Skeletal muscle tissue (tissue), 4 donors: ENCODE data around the gene SGK1. TPM values are rescaled to one million over a fixed set of nuclear protein-coding genes. Genes with fewer than 3 reads are reported as not detected.
"Not testable (repeated sequence)": the region's sequence is repeated elsewhere in the genome, so short reads cannot be mapped to it uniquely, and the experiment has no call there.

ENCODE experiments used
- H3K27ac ChIP-seq: one replicate; pipeline ENCODE4 v1.7.0; 2013; ENCODE audit warnings: mild to moderate bottlenecking, low read depth, low read length, inconsistent platforms
- H3K27me3 ChIP-seq, 3 donors: one replicate each; pipeline ENCODE4 v1.7.0; 2013; ENCODE audit warnings: low read length in 3 of 3; ENCODE audit not compliant: control insufficient read depth in 3 of 3, insufficient read depth in 3 of 3
- H3K36me3 ChIP-seq, 3 donors: one replicate each; pipeline ENCODE4 v1.7.0; 2013; ENCODE audit warnings: low read length in 3 of 3; ENCODE audit not compliant: control insufficient read depth in 3 of 3, insufficient read depth in 3 of 3
- H3K4me1 ChIP-seq, 3 donors: one replicate each; pipeline ENCODE4 v1.7.0; 2013; ENCODE audit warnings: low read length in 3 of 3, mild to moderate bottlenecking in 3 of 3; ENCODE audit not compliant: control insufficient read depth in 3 of 3, insufficient read depth in 3 of 3
- H3K4me3 ChIP-seq, 3 donors: one replicate each; pipeline ENCODE4 v1.7.0; 2013; ENCODE audit warnings: low read length in 3 of 3
- H3K9ac ChIP-seq, 3 donors: one replicate each; pipeline ENCODE4 v1.7.0; 2013; ENCODE audit warnings: low read length in 3 of 3, mild to moderate bottlenecking in 3 of 3, moderate library complexity in 2 of 3, low read depth in 1 of 3
- H3K9me3 ChIP-seq, 3 donors: one replicate each; pipeline ENCODE4 v1.7.0; 2013; ENCODE audit warnings: low read length in 3 of 3; ENCODE audit not compliant: control insufficient read depth in 3 of 3
- total RNA-seq: library from RNA; depleted of rRNA; stranded (reverse); fragments of >200 nt; gene quantifications from one replicate; pipeline ENCODE4 v1.2.3, GENCODE V29; 2014
- donor health status: Osteomylitis.

SGK1 gene
- total RNA-seq, 1 donor from 2014 or later = 74.1 TPM

DNA sequence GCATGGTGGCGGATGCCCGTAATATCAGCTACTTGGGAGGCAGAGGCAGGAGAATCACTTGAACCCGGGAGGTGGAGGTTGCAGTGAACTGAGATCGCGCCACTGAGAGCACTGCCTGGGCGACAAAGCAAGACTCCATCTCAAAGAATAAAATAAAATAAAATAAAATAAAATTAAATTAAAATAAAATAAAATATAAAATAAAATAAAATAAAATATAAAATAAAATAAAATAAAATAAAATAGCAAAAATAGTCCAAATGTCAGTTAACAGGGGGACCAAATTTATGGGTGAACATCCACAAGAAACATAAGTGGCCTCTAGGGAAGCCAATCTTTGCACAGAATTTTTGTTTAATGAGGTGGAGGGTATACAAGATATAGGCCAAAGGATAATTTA, 120.2 kb downstream of the SGK1 start:
- H3K9ac ChIP-seq, H3K9me3 ChIP-seq, H3K4me1 ChIP-seq: not testable (repeated sequence)

DNA sequence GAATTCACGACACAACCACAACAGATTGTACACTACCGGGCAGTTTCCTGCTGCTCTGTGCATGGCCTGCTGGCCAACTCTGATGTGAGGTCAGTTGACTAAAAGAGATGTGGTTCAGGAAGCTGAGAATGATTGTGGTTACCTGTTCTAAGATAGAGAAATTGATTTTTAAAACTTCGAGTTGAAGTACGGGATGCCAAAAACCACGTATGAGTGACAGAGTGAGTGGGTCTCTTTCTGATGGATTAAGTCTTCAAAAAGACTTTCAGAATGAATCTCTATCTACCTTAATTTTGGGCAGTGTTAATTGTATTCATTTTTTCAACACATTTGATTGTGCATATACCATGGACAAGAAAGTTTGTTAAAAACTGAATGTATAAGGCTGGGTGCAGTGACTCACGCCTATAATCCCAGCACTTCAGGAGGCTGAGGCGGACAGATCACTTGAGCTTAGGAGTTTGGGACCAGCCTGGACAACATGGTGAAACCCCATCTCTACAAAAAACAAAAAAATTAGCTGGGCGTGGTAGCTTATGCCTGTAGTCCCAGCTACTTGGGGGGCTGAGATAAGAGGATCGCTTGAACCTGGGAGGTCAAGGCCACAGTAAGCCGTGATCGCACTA, 121.2 kb downstream of the SGK1 start:
- H3K9ac ChIP-seq = no peak overlapping the region
- no peaks in the 10 kb centered on the region for H3K36me3 ChIP-seq
- H3K27ac ChIP-seq = no peak overlapping the region
- H3K27me3 ChIP-seq = no peaks in the 10 kb centered on the region
- no peak overlapping the region for H3K4me3 ChIP-seq
- no peaks in the 10 kb centered on the region for H3K9me3 ChIP-seq
- H3K4me1 ChIP-seq = no peaks in the 10 kb centered on the region

More for the DNA sequence above, 120.2 kb downstream of the SGK1 start:
- H3K4me3 ChIP-seq, H3K27me3 ChIP-seq, H3K27ac ChIP-seq, H3K36me3 ChIP-seq: not testable (repeated sequence)

DNA sequence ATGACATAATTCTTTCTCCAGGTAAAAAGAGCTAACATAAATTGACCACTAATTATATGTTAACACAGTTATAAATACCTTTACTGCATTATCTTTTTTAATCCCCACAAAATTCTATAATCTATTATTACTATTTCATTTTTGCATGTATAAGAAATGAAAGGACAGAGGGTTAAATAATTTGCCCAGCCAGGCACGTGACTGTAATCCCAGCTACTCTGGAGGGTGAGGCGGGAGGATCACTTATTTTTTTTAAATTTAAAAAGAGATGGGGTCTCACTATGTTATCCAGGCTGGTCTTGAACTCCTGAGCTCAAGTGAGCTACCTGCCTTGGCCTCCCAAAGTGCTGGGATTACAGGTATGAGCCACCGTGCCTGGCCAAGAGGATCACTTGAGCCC, 121.9 kb downstream of the SGK1 start:
- Histone ChIP-seq H3K27me3 (no peaks in the 10 kb centered on the region), H3K4me3 (no peak overlapping the region), H3K9me3 (no peaks in the 10 kb centered on the region), H3K27ac (no peak overlapping the region), H3K9ac (no peak overlapping the region), H3K4me1 (no peaks in the 10 kb centered on the region), H3K36me3 (no peaks in the 10 kb centered on the region)

DNA sequence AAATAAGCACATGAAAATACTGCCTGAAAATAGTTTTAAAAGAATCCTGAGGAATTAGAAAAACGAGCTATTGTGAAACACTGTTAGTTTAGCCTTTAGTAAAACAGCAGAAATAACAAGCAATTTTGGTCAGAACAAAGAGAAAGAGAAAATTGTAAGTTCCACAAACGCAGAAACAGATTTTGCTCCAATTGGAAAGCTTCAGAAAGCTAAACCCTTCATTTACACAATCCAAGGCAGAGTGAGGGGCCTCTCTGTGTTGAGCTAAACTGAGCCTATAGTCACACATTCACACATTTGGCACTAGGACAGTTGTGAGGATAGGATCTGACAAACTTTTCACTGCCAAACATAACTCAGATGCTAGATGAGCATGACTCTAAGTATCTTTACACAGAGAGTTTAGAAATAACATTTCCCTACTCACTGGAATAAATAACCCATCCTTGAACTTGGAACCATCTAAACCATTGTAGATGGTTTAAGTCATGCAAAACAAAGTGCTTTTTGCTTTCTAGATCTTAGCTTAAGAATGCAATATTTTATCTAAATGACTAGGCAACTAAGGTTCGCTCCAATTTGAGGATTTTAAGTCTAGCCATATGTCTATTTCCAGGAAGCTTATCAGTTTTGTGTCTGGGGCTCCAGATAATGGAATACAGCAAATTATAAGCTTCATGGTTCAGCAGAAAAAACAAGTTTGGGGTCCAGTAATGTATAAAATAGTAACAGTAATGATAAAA, 122.6 kb downstream of the SGK1 start:
- Histone ChIP-seq H3K9ac (no peak overlapping the region), H3K27ac (no peak overlapping the region), H3K9me3 (no peaks in the 10 kb centered on the region)

DNA sequence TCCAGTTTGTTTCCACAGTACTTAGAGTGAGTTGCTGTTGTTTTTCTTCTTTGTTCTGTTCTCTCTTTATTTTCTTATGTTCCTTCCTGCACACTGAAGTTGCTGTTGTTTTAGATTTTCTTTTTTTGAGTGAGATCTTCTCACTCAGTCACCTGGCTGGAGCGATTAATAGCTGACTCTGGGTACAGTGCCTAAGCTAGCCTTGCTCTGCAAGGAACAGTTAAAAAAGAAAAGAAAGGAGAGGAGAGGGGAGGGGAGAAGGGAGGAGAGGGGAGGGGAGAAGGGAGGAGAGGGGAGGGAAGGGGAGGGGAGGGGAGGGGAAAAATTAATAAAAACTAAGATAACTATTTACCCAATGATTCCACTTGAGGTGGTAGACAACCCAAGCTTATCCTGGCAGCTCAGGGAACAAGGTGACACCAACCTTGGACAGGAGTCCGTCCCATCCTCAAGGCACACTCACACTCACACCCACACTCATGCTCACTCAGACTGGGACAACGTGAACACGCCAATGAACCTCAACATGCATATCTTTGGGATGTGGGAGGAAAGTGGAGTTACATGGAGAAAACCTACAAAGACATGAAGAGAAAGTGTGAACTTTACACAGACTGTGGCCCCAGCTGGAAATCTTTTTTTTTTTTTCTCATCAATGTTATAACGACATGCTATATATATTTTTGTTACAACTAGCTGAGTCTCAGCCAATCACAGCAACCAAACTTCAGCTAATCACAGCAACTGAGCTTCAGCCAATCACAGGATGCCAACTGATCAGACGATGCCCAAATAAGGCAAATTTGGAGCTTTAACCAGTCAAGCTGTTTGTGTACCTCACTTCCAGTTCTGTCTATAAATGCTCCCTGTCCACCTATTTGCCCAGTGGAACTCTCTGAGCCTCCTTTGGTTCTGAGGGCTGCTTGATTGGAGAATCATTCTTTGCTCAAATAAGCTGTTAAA, 124.1 kb downstream of the SGK1 start:
- Histone ChIP-seq H3K4me3 (no peak overlapping the region), H3K9me3 (no peaks in the 10 kb centered on the region), H3K27ac (no peak overlapping the region), H3K36me3 (no peaks in the 10 kb centered on the region), H3K27me3 (no peaks in the 10 kb centered on the region), H3K9ac (no peak overlapping the region), H3K4me1 (no peaks in the 10 kb centered on the region)

More for the DNA sequence above, 122.6 kb downstream of the SGK1 start:
- Histone ChIP-seq H3K27me3 (no peaks in the 10 kb centered on the region), H3K36me3 (no peaks in the 10 kb centered on the region), H3K4me3 (no peak overlapping the region), H3K4me1 (no peaks in the 10 kb centered on the region)

DNA sequence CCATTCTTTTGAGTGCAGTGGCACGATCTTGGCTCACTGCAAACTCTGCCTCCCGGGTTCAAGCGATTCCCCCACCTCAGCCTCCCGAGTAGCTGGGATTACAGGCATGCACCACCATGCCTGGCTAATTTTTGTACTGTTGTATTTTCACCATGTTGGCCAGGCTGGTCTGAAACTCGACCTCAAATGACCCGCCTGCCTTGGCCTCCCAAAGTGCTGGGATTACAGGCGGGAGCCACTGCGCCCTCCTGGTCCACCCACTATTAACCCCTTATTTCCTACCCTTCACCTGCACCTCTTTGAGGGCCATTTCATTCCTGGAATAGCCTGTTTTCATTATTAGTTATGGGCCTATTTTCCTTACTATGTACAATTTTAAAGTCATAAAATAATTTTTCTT, 125.3 kb downstream of the SGK1 start:
- H3K27ac ChIP-seq, H3K4me3 ChIP-seq, H3K36me3 ChIP-seq, H3K9me3 ChIP-seq, H3K27me3 ChIP-seq, H3K4me1 ChIP-seq, H3K9ac ChIP-seq: not testable (repeated sequence)

DNA sequence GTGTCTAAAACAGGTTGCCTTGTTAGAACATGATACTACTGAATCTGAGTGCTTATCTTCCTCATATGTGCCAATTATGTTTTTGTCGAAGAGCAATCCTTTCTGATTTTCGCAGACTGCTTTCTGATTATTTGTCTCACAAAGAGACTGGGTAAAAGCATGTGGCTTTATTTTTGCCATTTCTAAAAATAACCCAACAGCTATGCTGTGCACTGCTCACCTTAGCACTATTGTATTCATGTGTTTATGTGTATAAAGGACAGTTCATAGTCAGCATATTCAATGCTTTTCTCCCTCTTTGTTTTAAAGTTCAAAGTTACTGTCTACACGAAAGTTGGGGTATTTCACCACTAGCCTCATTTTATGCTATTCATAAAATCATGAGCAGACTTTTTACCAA, 127.0 kb downstream of the SGK1 start:
- no peak overlapping the region for H3K4me3 ChIP-seq
- H3K9me3 ChIP-seq = no peaks in the 10 kb centered on the region
- no peak overlapping the region for H3K9ac ChIP-seq
- no peaks in the 10 kb centered on the region for H3K36me3 ChIP-seq
- no peaks in the 10 kb centered on the region for H3K27me3 ChIP-seq
- no peak overlapping the region for H3K27ac ChIP-seq
- H3K4me1 ChIP-seq = no peaks in the 10 kb centered on the region

DNA sequence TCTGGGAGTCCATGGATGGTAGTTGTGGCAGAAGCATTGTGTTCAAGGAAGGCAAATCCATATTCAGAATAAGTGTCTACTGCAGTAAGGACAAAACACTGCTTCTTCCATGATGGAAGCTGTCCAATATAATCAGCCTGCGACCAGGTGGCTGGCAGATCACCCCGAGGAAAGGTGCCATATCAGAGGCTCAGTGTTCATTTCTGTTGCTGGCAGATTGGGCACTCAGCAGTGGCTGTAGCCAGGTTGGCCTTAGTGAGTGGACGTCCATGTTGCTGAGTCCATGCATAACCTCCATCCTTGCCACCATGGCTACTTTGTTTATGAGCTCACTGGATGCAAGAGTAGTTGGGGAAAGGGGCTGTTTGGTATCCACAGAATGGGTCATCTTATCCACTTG, 130.2 kb downstream of the SGK1 start:
- Histone ChIP-seq H3K9me3 (no peaks in the 10 kb centered on the region), H3K36me3 (no peaks in the 10 kb centered on the region), H3K4me1 (peaks cover 0 to 2% (median 0%) of the 10 kb centered on the region in 3 donors), H3K4me3 (no peak overlapping the region), H3K27me3 (no peaks in the 10 kb centered on the region), H3K27ac (no peak overlapping the region), H3K9ac (no peak overlapping the region)

DNA sequence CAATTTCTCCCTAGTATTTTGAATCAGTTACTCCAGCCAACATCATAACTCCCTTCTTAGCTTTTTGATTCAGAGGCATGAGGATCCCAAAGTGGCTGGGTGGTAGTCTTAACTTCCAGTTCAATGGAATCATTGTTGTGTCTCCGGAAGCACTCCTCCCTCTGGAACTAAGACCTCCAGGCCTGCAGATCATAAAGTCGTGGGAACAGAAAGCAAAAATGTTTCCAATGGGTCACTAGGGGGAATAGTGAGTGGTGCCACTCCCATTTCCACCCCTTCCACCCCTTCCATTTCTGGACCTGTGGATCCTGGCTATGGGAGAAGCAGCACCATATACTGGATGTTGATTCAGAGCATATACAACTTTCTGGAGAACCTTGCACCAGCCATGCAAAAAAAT, 130.8 kb downstream of the SGK1 start:
- Histone ChIP-seq H3K36me3 (no peaks in the 10 kb centered on the region), H3K4me1 (peaks cover 0 to 3% (median 0%) of the 10 kb centered on the region in 3 donors), H3K4me3 (no peak overlapping the region), H3K9ac (no peak overlapping the region), H3K9me3 (no peaks in the 10 kb centered on the region), H3K27ac (no peak overlapping the region), H3K27me3 (no peaks in the 10 kb centered on the region)

DNA sequence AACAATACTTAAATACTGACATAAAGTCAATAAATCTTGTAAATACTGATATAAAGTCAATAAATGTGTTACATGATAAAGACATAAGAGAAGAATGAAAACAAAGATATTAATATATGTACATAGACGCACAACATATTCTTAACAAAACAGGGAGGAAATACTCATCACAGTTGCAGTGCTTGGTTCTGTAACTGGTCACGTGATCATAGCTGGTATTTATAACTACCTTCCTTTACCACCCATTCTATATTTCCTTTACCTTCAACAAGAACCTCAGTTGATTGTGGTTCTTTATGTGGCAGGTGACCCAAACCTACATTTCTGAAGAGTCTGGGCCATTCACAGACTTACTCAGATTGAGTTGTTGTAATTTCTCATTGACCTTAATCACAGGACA, 131.6 kb downstream of the SGK1 start:
- no peaks in the 10 kb centered on the region for H3K27me3 ChIP-seq
- H3K9ac ChIP-seq = no peak overlapping the region
- H3K9me3 ChIP-seq = no peaks in the 10 kb centered on the region
- no peak overlapping the region for H3K27ac ChIP-seq
- H3K4me3 ChIP-seq = no peak overlapping the region
- no peaks in the 10 kb centered on the region for H3K36me3 ChIP-seq
- peaks cover 0 to 3% (median 0%) of the 10 kb centered on the region in 3 donors for H3K4me1 ChIP-seq
